GM19467 (cell line): ENCODE results near the gene SUSD3.

Experiments used
- ATAC-seq: cut with Tn5 transposase; IDR thresholded peaks from one replicate; pipeline ENCODE4 v1.9.1; 2021; ENCODE audit warnings: mild to moderate bottlenecking, moderate library complexity; ENCODE audit not compliant: unreplicated experiment

SUSD3 gene

GRCh38 chr9:93072383-93072795, 13.9 kb downstream of the SUSD3 start:
- no peak for ATAC-seq

GRCh38 chr9:93076101-93076791, 17.7 kb downstream of the SUSD3 start:
- ATAC-seq, result no peak

GRCh38 chr9:93076792-93077128, 18.3 kb downstream of the SUSD3 start:
- ATAC-seq, result no peak

- ATAC-seq, result no peak
Observed at GRCh38 chr9:93077367-93077766, 18.9 kb downstream of the SUSD3 start.

- no peak for ATAC-seq
Observed at GRCh38 chr9:93077811-93078210, 19.3 kb downstream of the SUSD3 start.

- no peak for ATAC-seq
Observed at GRCh38 chr9:93079371-93079770, 20.9 kb downstream of the SUSD3 start.

- no peak for ATAC-seq
Observed at GRCh38 chr9:93080406-93080805, 21.9 kb downstream of the SUSD3 start.

GRCh38 chr9:93081081-93081529, 22.6 kb downstream of the SUSD3 start:
- no peak for ATAC-seq

- no peak for ATAC-seq
Observed at GRCh38 chr9:93081931-93082330, 23.4 kb downstream of the SUSD3 start.

GRCh38 chr9:93082841-93083411, 24.4 kb downstream of the SUSD3 start:
- ATAC-seq, result no peak

- no peak for ATAC-seq
Observed at GRCh38 chr9:93083592-93084470, 25.3 kb downstream of the SUSD3 start.

GRCh38 chr9:93084471-93084881, 26.0 kb downstream of the SUSD3 start:
- ATAC-seq, result no peak

GRCh38 chr9:93085676-93086075, 27.2 kb downstream of the SUSD3 start:
- no peak for ATAC-seq

- no peak for ATAC-seq
Observed at GRCh38 chr9:93086447-93087224, 28.1 kb downstream of the SUSD3 start.

- ATAC-seq, result no peak
Observed at GRCh38 chr9:93087971-93088655, 29.6 kb downstream of the SUSD3 start.

GRCh38 chr9:93088656-93089015, 30.1 kb downstream of the SUSD3 start:
- ATAC-seq, result no peak

GRCh38 chr9:93089024-93089423, 30.5 kb downstream of the SUSD3 start:
- ATAC-seq, result no peak

GRCh38 chr9:93089481-93089991, 31.0 kb downstream of the SUSD3 start:
- ATAC-seq, result no peak

- ATAC-seq, result no peak
Observed at GRCh38 chr9:93090091-93090655, 31.7 kb downstream of the SUSD3 start.

GRCh38 chr9:93091056-93091452, 32.6 kb downstream of the SUSD3 start:
- no peak for ATAC-seq
